Bronchial epithelial cell (primary cell): ENCODE measurements around the gene EYA2. TPM values are rescaled to one million over a fixed set of nuclear protein-coding genes. Genes with fewer than 3 reads are reported as not detected.

Experiments used
- DNase-seq: peaks from one replicate; pipeline ENCODE4 v3.0.0-alpha.2; 2010; ENCODE audit warnings: low read depth
- FAIRE-seq: peaks from 2 replicates; lab custom pipeline; 2011; peaks lifted over from hg19 to GRCh38; lab: Jason Lieb, UNC
- H3K27me3 ChIP-seq: 2 replicates; pipeline ENCODE4 v1.5.1; 2011; ENCODE audit warnings: low read length; ENCODE audit not compliant: control insufficient read depth, insufficient read depth
- H3K36me3 ChIP-seq: 2 replicates; pipeline ENCODE4 v1.5.1; 2011; ENCODE audit warnings: low read length; ENCODE audit not compliant: control insufficient read depth, insufficient read depth
- H3K4me3 ChIP-seq: 2 replicates; pipeline ENCODE4 v1.5.1; 2011; ENCODE audit warnings: mild to moderate bottlenecking, low read depth, low read length, control low read depth
- CTCF ChIP-seq: IDR thresholded peaks from 2 replicates; pipeline ENCODE4 v1.5.1; 2011; ENCODE audit warnings: mild to moderate bottlenecking, moderate library complexity, low read length, control low read depth, inconsistent platforms; ENCODE audit not compliant: insufficient read depth, severe bottlenecking
- total RNA-seq: library from RNA; depleted of rRNA; stranded (reverse); fragments of >200 nt; gene quantifications from 2 replicates; pipeline ENCODE4 v1.2.1, GENCODE V29; 2014

The EYA2 gene
- total RNA-seq, 1 donor from 2014 or later, result 8.4 TPM

- no peak for FAIRE-seq
- no peak overlapping the region for H3K4me3 ChIP-seq
These were observed 73.0 kb downstream of the EYA2 start for GRCh38 chr20:46967646-46968045.

GRCh38 chr20:46970937-46971630 lies 76.4 kb downstream of the EYA2 start:
- peak; percentile 95 for DNase-seq
- peak; percentile 28 for FAIRE-seq
- no peaks in the 10 kb centered on the region for H3K36me3 ChIP-seq
- no peaks in the 10 kb centered on the region for H3K27me3 ChIP-seq
- no peak overlapping the region for H3K4me3 ChIP-seq
- no peak for TF ChIP-seq CTCF

More at GRCh38 chr20:46967646-46968045, 73.0 kb downstream of the EYA2 start:
- no peak for TF ChIP-seq CTCF
- Histone ChIP-seq H3K27me3 (no peaks in the 10 kb centered on the region), H3K36me3 (no peaks in the 10 kb centered on the region)
- DNase-seq, result no peak

GRCh38 chr20:46973766-46974165 lies 79.1 kb downstream of the EYA2 start:
- DNase-seq (no peak), FAIRE-seq (no peak)
- no peaks in the 10 kb centered on the region for H3K36me3 ChIP-seq
- no peak overlapping the region for H3K4me3 ChIP-seq
- TF ChIP-seq CTCF, result no peak
- H3K27me3 ChIP-seq, result no peaks in the 10 kb centered on the region

- DNase-seq, result peak; percentile 93
- peak; percentile 23 for FAIRE-seq
These were observed 80.2 kb downstream of the EYA2 start for GRCh38 chr20:46974669-46975434.

GRCh38 chr20:46975976-46976375 lies 81.3 kb downstream of the EYA2 start:
- no peak for FAIRE-seq
- DNase-seq, result no peak
- H3K27me3 ChIP-seq, result no peaks in the 10 kb centered on the region
- no peaks in the 10 kb centered on the region for H3K36me3 ChIP-seq
- TF ChIP-seq CTCF, result no peak
- H3K4me3 ChIP-seq, result no peak overlapping the region

More at GRCh38 chr20:46974669-46975434, 80.2 kb downstream of the EYA2 start:
- Histone ChIP-seq H3K36me3 (no peaks in the 10 kb centered on the region), H3K4me3 (no peak overlapping the region), H3K27me3 (no peaks in the 10 kb centered on the region)
- no peak for TF ChIP-seq CTCF
